ENCODE data around the gene ORC6.

GRCh38 chr16:46689365-46690280 lies at the start of gene ORC6:
- TF ChIP-seq EP300 (IDR thresholded peaks at IDR 0.05): no peak
- TF ChIP-seq CTCF (IDR thresholded peaks at IDR 0.05): peak in 4 of 6 experiments; percentile 3 to 54 (median 35)
- no peak for TF ChIP-seq POLR2A (IDR thresholded peaks at IDR 0.05)
